Suppressor macrophage (primary cell): ENCODE measurements around the gene SASH3.

Source experiments
- DNase-seq, 4 experiments: peaks; one replicate each; pipeline ENCODE4 v3.0.0-alpha.2; 2020 to 2022

The SASH3 gene

DNA sequence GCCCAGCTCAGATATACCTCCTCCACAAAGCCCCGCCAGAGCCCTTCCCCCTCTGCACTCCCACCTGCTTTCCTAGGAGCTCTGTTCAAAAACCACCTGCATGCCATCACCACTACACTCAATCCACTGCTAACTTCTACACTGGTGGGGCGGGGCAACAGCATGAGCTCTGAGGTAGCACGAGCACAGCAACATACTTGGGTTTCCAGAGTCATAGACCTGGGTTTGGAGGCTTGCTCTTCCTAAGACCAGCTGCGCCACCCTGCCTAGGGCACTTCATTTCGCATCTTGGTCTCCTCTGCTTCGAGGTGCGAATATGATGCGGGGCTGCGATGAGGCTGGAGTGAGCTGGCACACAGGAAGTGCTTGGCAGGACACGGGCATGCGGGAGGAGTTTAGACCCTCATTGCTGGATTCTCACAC is 3.6 kb downstream of the SASH3 start:
- no peak for DNase-seq

DNA sequence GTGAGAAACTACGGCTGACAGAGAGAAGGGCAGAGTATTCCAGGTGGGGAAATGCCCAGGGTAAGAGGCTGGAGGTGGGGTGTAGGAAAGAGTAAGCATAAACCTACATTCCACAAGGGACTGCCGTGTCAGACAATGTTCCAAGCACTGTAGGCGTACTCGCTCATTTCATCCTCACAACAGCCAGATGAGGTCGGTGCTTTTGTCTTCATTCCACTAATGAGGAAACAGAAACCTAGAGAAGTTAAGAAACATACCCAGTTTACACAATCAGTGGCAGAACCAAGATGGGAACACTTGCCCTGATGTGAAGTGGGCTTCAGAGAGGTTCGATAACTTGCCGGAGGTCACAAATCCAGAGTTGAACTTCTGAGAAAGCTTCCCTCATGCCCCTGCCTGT is 4.6 kb downstream of the SASH3 start:
- DNase-seq: peak; percentile 24 to 67 (median 56)

DNA sequence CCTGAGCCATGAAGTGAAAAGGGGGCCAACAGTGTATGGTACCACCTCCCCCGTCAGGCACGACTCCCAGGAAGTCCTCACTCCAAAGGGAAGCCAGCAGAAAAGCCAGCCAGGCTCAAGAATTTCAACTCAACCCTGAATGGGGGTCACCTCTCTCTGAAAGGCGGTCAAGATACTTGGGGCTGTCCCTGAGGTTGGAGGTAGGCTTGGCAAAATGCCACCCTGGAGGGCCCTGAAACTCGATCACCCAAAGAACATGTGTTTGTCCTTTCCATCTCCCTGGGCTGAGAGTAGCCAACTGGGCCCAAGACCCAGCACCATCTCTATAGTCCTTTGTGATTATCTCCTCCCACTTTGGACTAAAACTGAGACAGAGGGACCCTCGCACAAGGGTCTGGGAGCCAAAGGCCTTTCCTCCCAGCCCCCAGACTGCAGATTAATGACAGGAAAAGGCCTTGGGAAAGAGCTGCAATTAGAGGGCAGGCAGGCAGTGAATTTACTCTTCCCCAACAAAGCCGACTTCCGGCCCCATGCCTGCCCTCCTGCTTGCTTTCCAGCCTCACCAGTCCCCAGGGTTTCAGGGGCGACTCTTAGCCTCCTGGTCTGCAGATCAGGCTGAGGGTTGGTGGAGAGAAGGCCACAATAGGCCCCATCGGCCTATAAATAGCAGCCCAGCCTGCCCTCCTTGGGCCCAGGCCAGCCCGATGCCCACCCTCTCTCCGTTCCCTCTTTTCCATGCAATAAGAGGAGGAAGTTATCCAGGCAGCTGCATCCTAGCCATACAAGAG is 5.6 kb downstream of the SASH3 start:
- no peak for DNase-seq

DNA sequence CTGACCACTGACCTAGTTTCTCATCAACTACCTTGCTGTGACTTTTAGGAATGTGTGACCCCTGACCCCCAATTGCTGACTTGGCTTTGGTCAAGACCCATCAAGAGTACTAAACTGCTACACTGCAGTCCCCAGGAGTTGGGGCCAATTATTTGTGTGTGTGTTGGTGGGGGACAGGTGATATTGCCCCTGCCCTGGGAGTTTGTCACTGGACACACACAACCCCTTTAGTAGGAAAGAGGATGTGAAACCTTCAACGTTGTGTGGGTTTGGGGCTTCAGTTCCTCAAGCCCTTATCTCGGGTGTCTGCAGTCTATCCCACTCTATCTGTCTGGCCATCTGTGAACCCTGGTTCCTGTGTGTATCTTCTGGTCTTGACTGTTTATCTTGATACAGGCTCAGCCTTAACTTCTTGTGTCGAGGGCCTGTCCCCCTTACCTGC is 6.5 kb downstream of the SASH3 start:
- DNase-seq: peak; percentile 27 to 62 (median 60)

DNA sequence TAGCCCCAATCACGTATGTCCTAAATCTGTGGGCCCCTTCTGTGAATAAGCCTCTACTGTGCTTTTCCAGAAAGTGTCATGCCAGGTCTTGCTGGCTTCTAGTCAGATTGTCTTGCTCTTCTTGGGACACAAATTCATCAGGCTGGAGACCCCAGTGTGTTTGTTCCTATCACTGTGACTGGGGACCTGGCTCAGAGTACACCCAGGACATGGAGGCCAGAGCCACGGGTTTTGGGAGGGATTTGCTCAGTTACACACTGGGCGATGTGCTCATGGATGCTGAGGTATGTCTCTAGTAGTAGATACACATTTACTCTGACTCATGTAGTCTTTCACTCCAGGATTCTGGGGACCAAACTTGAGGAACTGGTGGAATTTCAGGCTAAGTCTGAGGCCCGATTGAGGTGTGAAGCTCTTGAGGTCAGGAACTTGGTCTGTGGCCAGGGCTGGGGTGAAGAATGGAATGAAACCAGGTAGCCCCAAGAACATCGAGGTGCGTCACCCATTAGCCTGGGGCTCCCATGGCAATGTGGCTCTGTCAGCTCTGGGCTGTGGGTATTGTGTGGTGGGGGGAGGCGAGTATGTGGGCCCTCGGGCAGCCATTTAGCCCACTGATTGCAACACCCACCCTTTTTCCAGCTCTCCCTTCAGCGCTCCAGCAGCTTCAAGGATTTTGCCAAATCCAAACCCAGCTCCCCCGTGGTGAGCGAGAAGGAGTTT is 7.7 kb downstream of the SASH3 start:
- no peak for DNase-seq

DNA sequence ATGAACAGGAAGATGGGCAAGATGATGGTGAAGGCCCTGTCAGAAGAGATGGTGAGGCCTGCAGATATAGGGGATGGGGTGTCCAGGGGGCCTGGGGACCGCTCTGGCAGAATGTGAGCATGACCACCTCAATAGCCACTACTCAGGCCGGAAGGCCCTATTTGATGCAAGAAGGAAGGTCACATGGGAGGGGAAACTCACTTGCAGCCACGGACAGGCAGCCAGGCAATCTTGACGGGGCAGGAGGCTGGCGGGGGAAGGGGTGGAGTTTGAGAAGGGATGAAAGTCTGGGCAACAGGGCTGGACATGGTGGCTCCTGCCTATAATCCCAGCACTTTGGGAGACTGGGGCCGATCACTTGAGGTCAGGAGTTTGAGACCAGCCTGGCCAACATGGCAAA is 8.8 kb downstream of the SASH3 start:
- no peak for DNase-seq

DNA sequence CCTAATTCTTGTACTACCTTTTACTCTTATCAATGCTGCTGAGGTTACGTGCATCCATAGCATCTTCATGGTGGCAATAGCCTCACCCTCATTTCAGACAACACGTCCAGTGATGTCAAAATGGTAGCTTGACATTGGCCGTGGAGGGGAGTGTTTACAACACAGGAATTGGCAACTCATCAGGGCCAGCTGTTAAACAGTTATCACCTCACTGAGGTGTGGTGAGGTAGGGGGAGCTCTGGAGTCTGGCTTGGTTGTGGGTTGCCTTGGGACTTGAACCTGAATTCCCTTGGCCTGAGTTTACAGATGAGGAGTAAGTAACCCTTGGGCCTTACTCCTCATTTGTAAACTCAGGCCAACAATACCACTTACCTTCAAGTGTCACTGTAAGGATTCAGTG is 10.4 kb downstream of the SASH3 start:
- DNase-seq: no peak

DNA sequence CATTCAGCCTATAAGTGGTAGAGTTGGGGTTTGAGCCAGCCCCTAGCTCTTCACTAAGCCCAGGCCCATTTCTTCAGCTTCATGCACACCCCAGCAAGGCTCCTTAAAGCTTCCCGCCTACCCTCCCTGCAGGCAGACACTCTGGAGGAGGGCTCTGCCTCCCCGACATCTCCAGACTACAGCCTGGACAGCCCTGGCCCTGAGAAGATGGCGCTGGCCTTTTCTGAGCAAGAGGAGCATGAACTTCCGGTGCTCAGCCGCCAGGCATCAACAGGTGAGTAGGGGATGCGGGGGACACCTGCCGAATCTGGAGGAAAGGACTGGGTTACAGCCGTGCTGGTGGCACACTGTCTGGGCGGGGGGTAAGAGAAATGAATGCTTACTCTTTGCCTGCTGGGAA is 11.1 kb downstream of the SASH3 start:
- no peak for DNase-seq

DNA sequence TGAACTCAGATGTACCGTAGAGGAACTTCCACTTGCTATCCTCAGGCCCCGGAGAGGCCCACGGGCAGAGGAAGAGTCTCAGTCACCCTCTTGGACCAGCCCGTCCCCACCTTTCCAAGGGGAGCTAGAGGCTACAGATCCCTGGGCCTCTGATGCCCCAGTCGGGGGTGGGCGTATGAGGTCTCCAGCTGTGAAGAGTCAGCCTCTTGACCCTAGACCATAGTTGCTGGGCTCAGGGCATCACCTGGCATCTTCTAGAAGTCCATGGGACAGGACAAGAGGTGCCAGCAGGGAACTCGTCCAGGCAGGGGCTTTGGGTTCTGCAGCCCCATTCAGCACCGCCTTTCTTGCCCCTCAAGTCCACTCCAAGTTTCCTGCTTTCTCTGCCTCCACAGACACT is 11.6 kb downstream of the SASH3 start:
- no peak for DNase-seq

DNA sequence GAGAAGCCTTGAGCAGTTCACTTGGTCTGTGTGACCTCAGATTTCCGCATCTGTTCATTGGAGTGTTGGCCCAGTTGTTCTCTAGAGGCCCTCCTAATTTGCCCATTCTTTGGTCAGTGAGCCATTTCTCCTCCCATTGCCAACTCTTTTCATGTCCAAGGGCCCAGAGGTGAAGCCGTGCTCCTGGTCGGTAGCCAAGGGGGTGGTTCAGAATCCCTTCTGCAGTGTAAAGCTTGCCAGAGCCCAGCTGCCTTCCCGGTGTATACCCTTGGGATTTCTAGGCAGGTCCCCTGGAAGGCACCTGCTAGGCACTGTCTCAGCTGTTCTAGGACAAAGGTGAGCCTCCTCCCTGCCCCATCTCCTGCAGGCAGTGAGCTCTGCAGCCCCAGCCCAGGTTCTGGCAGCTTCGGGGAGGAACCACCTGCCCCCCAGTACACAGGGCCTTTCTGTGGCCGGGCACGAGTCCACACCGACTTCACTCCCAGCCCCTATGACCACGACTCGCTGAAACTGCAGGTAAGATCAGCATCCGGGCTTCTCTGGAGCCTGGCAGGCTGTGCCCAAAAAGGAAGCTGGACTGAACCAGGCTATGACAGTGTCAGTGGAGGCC is 12.3 kb downstream of the SASH3 start:
- DNase-seq: no peak

DNA sequence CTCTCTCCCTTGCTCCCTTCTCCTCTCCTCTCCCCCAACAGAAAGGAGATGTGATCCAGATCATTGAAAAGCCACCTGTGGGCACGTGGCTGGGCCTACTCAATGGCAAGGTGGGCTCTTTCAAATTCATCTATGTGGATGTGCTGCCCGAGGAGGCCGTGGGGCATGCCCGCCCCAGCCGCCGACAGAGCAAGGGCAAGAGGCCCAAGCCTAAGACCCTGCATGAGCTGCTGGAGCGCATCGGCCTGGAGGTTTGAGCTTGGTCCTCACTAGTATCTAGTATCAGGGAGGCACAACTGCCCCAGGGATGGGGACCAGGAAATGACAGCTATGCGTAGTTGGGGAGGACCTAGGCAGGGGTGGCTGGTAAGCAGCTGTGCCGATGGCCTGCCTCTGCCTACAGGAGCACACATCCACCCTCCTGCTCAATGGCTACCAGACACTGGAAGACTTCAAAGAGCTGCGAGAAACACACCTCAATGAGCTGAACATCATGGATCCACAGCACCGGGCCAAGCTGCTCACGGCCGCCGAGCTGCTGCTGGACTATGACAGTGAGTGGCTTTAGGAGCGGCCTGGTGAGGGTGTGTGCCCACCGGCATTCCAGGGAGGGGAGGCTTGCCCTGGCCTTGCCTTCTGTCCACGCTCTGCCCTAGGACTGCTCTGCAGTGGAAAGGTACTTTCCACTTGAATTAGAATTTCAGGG is 13.0 kb downstream of the SASH3 start:
- DNase-seq: no peak

DNA sequence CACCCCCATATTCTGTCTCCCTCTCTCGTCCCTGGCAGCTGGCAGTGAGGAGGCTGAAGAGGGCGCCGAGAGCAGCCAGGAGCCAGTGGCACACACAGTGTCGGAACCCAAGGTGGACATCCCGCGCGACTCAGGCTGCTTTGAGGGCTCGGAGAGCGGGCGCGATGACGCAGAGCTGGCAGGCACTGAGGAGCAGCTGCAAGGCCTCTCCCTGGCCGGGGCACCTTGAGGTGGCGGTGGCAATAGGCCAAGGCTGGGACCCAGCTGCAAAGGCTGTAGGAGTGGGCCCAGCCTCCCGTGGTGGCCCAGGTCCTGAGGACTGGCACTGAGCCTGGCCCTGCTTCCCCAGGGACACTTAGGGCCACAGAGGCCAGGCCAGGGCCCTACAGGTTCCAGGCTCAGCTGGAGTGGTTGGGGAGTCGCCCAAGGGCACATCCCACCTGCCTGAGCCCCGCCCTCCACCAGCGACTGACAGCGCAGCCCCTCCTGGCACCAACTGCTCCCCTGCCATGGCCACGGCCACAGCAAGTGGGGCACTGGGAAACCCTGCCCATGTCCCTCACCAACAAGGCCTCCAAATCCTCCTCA is 13.9 kb downstream of the SASH3 start:
- no peak for DNase-seq

DNA sequence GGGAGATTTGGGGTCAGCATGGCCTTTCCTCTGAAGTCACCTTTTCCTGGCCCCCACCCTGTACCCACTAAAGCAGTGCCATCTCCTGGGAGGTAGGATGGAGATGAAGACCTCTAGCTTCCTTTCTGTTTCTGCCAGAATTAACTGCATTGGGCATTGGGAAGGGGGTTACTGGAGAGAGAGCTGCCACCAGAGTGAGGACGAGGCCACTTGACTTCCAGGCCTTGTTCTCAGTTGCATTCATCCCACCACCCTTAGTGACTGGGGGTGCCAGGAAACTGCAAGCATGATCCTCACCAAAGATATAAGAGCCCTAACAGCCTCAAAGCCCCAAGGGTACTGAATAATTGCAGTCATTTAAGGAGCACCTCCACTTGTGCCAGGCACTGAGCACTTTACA is 15.8 kb downstream of the SASH3 start:
- DNase-seq: no peak

DNA sequence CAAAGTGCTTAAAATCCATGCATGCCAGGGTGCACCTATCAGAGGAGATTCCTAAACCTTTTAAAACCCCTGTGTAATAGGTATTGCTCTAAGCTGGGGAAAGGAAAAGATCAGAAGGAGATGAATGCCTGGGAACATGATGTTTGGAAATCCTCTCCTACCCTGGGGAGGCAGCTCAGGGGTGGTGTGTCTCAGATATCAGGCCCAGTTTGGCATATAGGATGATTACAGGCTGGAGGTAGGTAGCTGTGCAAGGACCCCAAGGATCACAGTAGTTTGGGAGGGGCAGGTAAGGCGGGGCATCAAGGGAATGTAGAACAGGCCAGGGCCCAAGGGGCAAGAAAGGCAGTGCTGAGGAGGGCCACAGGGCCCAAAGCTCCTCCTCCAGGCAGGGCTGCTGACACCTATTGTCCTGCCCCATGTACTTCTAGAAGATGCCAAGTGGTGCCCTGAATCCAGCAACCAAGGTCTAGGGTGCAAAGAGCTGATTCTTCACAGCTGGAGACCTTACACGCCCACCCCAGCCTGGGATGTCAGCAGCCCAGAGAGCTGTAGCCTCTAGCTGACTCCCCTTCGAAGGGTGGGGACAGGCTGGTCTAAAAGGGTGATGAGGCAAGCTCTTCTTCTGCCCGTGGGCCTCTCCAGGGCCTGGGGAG is 17.6 kb downstream of the SASH3 start:
- DNase-seq: no peak

DNA sequence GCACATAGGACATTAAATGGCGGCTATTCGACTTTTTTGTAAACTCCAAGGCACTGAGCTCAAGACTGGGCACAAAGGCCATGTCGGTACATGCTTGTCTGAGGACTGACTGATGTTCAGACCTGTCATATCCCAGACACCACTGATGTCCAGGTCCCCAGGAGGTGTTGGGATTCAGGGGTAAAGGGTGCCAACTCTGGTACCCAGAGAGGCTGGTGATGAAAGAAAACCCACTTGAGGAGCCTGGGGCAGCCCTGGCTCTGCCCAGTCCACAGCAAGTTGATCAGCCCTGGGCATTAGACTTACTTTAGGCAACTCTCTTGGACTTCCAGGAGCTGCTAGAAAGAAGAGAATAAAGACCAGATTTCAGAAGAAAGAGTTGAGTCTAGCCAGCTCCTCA is 18.7 kb downstream of the SASH3 start:
- DNase-seq: no peak

DNA sequence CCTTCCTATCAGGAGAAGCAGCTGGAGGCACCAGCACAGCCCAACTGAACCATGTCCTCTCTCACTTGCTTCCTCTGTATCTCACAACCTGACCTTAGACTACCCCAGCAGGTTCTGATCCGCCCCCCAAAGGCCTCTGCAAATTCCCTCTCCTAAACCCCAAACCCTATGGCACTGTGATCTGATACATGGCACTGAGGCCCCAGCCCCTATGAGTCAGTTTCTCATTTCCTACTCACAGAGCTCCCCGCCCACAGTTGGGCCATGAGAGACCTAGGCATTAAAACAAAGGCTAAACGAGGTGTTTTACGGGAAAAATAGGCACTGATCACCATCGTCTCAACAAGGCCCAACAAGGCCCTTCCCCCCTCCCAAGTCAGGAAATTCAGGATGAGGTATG is 19.1 kb downstream of the SASH3 start:
- peak; percentile 41 to 61 (median 54) for DNase-seq

DNA sequence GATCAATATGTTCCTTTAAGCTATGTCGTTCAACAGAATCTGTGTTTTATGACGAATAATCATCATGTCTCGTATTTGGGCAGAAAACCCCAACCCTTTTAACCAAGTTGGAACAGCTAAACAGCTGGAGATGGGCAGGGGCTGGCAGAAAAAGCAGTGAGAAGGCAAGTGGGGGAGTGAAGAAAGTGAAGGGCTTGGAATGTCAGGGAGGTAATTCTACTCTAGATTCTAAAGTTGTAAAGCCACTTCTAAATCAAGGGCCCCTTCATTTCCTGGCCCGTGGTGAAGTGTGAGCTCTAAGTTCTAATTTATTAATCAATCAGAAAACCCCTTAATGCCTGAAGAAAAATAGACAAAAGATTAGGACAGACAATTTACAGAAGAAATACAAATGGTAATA is 20.4 kb downstream of the SASH3 start:
- DNase-seq: no peak

DNA sequence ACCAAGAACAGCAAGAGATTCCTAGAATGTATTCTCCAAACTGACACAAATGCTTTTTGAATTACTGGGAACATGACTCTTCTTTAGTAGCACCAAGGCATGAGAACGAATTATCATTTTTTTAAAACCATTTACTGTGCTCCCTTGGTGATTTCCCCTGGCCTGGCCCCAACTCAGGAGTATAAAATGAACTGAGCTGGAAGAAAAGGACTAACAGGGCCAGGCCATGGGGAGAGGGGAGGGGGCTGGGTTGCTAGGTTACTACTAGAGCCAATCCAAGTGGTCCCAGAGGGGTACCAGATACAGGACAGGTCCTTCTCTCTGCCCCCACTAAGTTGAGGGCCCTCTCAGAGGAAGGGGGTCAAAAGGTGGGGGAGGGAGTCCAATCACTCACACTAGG is 23.1 kb downstream of the SASH3 start:
- no peak for DNase-seq

DNA sequence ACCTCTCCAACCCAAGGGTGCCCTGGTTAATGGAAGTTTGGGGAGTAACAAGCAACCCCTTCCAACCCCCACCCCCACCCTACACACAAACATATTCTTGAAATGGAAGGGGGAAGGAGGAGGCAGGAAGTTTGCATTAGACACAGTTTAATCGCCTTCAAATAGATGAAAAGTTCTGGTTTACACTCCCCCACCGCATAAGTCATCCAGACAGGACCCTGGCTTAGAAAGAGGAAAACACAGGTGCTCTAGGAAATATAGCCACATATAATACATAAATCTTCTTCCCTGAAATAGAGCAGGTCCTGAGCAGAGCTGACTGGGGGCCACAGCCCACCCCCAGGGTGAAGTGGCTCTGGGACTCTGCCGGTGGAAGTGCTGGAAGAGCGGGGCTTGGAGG is 25.1 kb downstream of the SASH3 start:
- DNase-seq: no peak

DNA sequence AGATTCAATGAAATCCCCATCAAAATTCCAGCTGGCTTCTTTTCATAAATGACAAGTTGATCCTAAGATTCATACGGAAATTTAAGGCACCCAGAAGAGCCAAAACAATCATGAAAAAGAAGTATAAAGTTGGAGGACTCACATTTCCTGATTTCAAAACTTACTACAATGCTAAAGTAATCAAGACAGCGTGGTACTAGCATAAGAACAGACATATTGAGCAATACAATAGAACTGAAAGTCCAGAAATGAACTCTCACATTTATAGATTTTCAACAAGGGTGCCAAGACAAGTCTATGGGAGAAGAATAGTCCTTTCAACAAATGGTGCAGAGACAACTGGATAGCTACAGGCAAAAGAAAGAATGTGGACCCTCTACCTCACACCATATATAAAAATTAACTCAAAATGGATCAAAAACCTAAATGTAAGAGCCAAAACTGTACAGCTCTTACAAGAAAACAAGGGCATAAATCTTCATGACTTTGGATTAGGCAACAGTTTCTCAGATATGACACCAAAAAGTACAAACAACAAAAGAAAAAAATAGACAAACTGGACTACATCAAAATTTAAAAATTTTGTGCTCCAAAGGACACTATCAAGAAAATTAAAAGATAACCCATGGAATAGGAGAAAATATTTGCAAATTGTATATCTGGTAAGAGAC is 28.5 kb downstream of the SASH3 start:
- DNase-seq: peak in 2 of 4 experiments; percentile 54 to 63
